Left kidney (tissue), 2 donors: Measurements from ENCODE around the gene PSKH1. TPM values are rescaled to one million over a fixed set of nuclear protein-coding genes. Genes with fewer than 3 reads are reported as not detected.

Experiments
- DNase-seq: peaks from one replicate; pipeline ENCODE4 v3.0.0-alpha.2; 2013
- polyA plus RNA-seq: library from polyadenylated mRNA; unstranded; fragments of 120-200 nt; gene quantifications from one replicate; pipeline ENCODE4 v1.2.1, GENCODE V29; 2013; ENCODE audit not compliant: insufficient read length

PSKH1 gene
- polyA plus RNA-seq, 1 donor = 33.7 TPM

DNA sequence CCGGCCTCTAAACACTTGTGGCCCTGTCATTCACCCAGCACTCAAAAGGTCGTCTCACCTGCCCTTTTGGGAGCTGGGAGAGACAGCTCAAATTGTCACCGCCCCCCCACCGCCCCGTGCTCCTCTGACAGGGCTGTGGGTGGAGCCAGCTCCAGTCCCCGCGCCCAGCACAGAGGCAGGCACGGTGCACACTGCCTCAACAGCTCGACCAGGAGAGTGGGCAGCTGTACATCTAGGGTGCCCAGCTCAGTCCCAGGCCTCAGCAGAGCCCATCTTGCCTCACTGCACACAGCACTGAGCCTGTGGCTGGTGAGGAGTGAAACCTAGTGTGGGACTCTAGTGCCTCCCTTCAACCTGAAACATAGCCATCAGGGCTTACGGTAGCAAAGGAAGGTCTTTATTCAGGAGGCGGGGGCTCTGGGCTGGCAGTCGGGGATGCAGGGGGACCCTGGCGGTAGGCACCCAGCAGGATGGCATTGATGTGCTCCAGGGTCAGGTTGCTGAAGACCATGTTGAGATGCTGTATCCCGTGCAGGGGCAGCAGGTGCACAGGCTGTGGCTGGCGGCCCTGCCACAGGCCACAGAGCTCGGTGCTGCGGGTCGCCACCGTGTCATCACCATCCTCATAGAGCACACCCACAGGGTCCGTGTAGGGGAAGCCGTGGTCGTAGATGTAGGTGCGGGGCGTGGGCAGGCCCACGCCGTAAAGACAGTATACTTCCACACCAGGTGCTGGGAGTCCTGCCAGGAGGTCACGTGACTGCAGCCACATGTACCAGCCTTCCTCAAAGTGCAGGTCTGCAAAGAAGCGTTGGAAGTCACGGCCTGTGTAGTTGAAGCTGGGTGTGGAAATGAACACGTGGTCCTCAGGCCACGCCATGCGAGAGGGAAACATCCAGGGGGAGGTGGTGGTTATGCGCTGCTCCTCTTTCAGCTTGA, 46.7 kb downstream of the PSKH1 start:
- DNase-seq = no peak

DNA sequence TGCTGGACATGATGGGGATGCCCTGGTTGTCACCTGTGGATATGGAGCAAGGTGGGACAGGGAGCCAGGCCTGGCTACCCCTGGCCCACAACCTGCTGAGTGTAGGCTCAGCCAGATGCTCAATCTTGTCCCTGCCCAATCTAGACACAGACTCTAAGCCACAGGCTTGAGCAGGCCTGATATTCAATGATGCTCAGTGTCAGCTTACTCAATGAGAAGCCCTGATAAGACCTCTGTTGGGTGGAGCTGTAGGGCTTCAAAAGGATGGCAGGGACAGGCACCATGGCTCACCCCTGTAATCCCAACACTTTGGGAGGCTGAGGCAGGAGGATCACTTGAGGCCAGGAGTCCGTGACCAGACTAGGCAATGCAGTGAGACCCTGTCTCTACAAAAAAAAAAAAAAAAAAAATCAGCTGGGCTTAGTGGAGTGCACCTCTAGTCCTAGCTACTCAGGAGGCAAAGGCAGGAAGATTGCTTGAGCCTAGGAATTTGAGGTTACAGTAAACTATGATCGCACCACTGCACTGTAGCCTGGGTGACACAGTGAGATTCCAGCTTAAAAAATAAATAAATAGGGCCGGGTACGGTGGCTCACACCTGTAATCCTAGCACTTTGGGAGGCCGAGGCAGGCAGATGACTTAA, 47.5 kb downstream of the PSKH1 start:
- no peak for DNase-seq

DNA sequence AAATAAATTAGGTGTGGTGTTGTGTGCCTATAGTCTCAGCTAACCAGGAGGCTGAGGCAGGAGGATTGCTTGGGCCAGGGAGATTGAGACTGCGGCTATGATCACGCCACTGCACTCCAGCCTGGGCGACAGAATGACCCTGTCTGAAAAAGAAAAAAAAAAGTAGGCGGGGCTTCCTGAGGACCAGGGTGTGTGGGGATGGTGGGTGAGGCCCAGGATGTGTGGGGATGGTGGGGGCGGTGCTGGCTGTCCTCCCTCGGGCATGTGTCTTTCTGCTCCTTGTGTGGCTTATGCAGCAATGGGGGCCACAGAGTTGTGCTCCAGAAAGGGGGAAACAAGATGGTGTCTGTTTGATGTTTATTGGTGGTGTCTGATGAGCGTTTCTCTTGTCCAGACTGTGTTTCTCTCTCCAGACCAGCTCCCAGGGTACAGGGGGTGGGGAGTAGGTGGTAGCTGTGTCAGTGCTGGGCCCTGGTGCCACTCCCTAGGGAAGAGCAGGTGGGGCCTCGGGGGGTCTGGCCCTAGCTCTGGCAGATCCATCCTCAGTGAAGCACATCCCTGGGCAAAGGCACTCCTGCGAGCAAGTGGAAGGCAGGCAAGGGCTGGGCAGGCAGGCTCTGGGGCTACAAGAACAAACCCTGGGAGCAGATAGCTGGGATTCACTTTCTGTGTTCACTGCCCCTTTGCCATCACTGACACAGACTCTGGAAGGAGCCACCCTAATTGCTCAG, 48.6 kb downstream of the PSKH1 start:
- no peak for DNase-seq

DNA sequence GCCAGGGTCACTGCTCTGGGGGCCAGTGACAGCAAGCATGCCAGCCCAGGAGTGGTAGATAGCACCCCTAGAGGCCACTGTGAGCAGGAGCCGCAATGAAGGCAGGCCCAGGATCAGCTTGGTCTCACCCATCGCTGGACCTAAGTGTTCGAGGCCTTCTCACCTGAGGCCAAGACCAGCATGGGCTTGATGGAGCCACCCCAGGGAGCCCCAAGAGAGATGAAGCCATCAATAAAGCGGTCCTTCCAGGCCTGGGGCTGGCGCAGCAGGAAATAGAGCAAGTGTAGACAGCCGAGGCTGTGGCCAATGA, 49.1 kb downstream of the PSKH1 start:
- no peak for DNase-seq

DNA sequence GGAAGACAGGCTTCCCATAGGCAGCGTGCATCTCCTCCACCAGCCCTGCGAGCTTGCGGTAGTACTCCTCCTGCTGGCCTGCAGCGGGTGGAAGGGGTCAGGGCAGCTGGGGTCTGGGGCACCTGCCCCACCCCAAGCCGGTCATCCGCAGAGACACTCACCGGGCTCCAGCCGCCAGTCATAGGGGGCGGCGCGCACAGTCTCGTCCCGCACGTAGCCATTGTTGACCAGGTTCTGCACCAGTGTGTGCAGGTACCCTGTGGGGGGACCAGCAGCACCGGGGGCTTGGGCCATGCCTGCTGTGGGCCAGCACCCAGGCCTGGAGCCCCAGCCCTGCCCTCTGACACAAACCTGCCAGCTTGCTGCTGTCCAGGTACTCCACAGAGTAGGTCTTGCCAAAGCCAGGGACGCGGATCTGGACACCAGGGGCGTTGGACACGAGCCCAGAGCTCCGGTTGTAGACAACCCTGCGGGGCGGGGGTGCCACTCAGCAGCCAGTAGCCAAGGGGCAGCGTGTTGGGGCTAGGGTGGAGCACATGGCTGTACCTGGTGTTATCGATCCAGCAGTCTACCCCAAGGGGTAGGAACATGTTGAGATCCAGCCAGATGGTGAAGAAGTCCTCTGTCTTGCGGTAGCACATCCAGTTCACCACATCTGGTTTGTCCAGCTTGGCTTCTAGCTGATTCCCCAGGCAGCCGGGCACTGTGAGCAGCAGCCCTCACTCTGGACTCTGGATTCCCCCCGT, 49.6 kb downstream of the PSKH1 start:
- DNase-seq = no peak

DNA sequence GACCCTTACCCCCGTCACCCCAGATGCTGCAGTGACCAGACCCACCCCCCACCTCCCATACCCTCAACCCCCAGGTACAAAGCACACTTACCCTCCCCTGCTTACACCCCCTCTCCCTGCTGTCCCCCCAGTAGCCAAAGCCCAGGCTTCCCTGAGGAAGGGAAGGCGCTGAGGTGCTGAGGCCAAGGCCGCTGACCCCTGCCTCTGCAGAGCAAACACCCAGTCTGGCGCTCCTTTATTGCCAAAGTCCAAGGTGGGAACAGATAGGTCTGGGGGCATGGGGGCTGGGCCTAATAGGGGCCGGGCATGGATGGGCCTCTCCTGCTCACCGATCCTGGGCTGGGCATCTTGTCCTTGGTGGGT, 50.2 kb downstream of the PSKH1 start:
- no peak for DNase-seq

DNA sequence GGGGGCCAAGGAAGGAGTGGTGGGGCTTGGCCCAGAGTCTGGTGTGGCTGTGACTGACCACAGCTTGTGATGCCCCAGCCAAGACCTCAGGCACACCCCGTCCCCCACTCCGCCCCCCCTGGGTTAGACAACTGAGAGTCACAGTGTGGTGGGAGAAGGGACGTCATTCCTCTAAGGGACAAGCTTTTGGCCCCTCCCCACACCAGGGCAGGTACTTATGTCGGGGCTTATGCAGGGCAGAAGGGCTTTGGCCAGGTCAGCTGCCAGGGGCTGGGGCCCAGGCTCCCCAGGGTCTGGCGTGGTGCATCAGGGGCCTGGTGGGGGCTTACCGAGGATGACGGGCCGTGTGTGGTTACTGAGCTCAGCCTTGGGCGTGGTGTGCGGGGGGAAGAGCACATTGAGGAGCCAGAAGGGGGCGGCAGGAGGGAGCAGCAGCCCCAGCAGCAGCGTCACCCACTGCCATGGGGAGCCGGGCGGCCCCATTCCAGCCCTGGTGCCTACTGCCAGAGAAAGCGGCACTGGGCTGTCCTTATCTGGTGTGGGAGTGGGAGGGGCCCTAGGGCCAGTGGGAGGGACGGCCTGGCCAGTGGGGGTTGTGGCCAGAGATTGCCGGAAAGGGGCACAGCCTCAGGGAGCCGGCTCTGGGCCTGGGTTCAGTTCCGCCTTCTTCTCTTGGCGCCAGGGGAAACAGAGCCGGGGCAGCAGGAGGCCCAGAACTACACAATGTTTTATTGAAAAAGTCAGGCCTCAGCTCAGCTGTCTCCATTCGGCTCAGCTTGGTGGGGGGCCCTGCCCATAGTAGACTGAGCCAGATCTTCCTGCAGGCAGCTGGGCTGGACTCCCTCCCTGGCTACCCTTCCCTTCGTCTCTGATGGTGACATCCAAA, 50.8 kb downstream of the PSKH1 start, which contains the start of gene LCAT:
Gene LCAT, minus strand, starts transcription at position 502 of the 886 bp plus-strand sequence. Its CDS starts 19 bp downstream, at position 483.
- no peak for DNase-seq

DNA sequence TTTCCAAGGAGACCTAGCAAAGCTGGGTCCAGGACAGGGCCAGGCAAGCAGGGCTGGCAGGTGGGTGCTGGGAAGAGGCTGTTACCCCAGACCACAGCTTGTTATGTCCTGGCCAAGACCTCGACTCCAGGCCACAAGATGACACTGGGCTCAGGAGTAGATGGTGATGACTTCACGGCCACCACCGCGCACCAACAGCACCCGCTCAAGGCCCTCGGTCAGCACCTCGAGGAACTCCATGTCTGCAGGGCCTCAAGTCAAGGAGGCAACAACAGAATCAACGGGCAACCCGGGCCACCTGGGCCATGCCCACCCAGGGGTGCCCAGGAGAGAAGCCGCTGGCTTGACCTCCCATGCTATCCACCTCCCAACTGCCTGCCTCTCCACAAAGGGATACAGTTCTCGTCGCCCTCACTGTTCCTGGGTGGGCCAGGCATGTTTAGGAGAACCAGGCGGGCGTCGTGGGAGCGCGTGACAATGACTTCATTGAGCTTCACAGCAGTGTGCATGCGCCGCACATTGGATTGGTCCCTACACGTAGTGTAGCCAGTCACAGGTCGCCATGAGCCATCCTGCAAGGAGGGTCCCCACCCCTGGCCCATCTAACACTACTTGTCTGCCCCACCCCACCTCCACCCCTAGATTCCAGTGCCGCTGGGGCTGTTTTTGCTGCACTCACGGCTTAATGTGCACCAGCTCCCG, 51.8 kb downstream of the PSKH1 start:
- no peak for DNase-seq

DNA sequence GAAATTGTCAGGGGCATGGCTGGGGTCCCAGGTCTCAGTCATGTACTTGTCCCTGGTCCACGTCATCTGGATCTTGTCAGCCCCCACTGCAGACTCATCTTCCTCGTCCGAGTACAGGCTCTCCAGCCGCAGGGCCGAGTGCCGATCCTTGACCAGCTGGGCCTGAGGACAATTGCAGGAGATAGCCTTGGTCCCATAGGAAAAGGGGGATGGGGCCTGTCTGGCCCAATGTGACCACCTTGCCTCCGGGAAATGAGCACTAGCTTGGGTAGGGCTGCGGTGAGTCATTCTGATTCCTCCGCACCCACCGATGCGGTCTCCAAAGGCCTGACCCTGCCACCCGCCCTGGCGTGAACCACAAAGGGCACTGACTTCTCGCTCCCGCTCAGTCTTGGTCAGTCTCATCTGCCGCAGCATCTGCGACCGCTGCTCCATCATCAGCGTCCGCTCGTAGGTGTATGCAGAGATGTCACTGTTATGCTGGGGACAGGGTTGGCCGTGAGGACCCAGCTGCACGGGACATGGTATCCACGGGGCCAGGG, 52.4 kb downstream of the PSKH1 start:
- DNase-seq = no peak

DNA sequence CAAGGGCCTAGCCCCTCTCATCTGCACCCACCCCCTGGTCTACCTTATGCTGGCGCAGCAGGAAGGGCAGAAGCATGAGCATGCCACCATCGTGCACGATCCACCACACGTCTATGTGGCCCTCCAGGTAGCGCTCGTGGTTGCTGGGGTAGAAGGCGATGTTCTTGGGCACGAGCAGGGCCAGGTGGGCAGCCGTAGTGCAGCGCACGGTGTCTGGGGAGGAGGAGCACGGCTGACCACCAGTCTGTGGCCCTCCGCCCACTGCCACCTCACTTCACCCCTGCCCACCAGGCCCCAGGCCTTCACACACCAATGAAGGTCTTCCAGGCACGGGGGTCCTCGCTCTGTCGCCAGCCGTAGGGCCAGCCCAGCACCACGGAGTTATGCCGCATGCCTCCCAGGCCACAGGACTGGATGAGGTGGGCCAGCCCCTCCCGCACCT, 53.1 kb downstream of the PSKH1 start:
- DNase-seq = no peak

DNA sequence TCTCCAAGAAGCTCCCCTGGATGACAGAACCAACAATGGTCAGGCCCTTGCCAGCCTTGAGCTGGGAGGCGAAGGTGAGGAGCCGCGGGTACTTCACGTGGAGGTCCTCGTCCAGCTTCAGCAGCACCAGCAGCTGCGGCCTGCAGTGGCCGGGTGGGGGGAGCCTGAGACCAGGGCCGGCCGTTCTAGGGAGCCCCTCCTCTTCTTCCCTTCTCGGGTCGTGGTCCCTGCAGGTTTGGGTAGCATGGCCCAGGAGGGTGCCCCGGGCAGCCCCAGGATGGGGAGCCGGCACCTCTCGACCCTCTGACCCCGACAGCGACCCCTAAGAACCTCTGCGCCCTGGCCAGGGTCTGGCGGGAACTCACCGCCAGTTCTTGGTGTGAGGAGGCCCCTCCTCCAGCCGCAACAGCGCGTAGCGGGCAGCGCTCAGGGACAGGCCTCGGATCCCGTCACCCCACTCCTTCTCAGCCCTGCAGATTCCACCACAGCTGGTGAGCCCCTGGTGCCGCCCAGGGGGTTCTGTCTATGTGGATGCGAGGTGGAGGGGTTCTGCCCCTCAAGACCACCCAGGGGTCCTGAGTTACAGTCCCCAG, 54.0 kb downstream of the PSKH1 start:
- no peak for DNase-seq

DNA sequence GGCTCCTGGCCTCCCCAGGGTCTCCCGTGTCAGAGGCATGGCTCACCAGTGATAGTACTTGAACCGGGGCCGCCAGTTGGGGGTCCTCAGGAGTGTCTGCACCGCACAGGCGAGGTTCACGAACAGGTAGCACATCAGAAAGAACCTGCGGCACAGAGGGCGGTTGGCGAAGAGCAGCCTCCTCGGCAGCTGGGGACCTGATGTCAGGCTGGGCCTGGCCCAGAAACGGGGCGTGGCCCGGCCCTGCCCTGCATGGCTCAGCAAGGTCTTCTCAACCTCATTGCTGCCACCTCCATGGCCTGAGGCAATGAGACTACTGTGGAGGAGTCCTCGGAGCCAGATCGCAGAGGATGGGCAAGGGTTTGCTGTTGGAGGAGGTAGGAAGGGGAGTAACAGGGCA, 55.0 kb downstream of the PSKH1 start:
- DNase-seq = no peak

DNA sequence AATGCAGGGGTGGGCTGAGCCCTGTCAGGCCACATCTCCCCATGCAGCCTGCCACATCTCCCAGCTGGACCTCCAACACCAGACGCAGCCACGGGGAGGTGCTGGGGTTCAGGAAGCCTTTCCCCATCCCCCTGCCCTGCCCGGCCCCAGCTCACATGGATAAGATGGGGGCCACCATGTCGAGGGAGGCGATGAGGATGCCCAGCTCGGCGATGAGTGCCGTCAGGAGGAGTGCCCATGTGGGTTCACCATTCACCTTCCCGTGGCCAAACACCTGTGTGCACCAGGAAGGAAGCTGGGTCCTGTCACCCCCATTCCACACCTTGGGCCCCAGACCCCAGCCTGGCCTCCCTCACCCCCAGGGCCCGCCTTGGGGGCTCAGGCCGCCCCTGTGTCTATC, 56.6 kb downstream of the PSKH1 start:
- no peak for DNase-seq

DNA sequence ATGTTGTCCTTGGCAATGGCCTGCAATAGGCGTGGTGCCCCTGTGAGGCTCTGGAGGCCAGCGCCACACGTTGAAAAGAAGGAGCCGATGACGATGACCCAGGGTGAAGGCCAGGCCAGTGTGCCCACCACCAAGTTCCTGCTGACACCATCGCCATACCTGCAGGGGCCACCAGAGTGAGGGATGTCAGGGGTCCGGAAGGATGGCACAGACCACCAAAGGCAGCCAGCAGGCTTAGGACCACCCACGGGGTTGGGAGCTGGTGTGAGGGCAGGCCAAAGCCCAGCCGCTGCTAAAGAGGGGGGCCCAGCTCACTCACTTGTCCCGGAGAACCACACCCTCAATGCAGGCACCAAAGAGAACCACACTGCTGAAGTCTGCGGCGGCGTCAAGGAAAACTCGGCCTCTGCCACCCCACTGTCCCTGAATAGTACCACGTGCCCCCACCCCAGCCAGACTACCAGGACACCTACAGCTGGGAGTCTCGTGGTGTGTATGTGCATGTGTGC, 57.3 kb downstream of the PSKH1 start:
- DNase-seq = no peak

DNA sequence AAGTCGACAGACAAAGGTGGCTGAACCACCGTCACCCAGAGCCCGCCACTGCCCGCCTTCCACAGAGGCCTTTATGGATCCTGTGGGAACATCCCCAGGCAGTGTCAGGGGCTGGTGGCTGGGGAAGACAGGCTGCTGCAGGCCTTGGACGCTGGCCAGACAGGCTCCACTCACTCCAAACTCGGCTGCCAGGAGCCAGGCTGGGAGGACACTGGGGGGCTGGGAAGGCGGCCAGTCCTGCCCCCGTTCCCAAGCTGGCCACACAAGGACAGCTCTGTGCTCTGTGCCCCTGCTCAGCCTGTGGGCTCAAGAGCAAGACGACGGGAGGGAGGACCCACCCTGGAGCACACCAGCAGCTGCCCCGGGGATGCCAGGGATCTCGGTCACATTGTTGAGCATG, 58.4 kb downstream of the PSKH1 start:
- DNase-seq = no peak

DNA sequence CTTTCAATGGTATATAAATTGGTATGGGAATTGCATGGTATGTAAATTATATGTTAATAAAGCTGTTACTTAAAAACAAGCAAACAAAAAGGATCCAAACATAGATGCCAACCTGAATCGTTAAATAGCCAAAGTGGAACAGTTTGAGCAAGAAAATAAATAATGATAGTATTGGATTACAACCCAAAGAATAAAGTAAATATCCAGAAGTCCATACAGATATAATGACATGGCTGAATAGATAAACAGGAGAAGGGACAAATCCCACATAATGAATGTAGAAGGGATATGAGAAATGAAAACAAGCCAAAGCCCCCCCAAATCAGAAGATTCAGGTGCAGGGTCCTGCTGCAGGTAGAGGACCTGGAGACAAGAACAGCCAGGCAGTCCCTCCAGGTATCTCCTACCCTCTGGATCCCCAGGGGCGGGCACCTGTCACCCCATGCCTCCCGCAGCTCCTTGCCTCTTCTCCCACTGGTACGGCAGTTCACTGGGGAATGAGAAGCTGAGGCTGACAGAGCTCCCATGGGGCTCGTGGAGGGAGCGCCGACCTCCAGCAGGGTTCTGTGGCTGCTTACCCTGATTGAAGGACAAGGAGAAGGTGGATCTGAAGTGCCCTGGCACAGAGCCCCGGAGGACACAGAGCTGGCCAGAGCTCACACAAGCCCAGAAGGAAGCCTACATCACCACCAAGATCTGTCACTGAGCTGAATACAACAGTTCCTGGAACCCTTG, 60.8 kb downstream of the PSKH1 start:
- DNase-seq = no peak

DNA sequence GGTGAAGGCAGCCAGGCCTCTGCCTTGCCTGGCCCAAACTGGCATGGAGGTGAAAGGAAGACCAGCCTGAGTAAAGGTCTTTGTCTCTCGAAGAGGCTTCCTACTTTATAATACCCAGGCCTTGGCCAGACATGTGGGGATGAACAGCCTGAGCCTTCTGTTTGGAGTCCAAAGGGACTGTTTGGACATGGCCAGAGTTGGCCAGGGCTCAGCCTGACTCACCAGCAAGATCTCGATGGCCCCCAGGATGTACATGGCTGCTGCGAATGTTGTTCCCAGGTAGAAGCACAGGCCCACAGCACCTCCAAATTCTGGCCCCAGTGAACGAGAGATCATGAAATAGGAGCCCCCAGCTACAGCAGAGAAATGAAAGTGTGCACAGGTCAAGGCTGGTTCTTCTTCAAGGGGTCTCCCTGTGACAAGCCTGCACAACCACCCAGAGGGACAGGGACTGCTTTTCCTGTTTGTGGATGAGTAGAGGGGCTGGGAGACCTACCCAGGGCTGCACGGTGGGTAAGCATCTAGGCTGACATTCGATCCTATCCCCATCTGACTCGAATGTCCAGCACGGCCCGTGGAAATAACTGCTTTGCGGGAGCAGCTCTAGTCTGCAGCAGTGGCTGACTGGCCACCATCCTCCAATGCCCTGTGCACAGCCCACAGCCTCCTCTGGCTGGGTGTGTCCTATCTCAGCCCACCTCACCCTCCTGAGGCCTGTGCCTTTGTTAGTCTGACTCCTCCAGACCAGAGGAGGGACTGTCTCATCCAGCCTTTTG, 61.6 kb downstream of the PSKH1 start:
- DNase-seq = no peak

DNA sequence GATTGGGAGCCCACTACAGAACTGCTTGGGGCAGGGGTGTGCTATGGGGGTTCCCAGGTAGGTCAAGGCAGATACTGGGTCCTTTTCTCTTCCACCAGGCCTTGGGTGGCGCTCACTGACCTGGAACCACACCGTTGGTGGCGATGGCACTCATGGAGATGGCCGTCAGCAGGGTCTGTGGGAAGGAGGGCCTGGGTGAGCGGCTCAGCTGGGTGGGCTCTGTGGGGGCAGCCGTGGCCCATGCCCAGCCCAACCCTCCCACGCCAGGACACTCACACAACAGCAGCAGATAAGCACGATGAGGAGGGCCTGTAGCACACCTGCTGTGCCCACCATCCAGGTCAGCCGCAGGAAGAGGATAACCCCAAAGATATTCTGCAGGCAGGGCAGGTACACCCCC, 64.6 kb downstream of the PSKH1 start:
- DNase-seq = no peak
